MM.1S (cell line): Measurements from ENCODE around the gene PAX7.

Source experiments
- DNase-seq: peaks from one replicate; pipeline ENCODE4 v3.0.0-alpha.2; 2015
- H2AFZ ChIP-seq: fragments of 300-600 bp; sonication (generic); 2 replicates; pipeline ENCODE4 v1.6.0; 2016; ENCODE audit warnings: antibody characterized with exemption, low read length
- H3F3A ChIP-seq: fragments of 300-600 bp; sonication (generic); 2 replicates; pipeline ENCODE4 v1.6.1; 2016; ENCODE audit warnings: mild to moderate bottlenecking, antibody characterized with exemption, low read length, moderate library complexity, mixed read lengths; ENCODE audit not compliant: insufficient read depth
- H3K27ac ChIP-seq: fragments of 300-600 bp; sonication (generic); 2 replicates; pipeline ENCODE4 v1.5.1; 2016; ENCODE audit warnings: mild to moderate bottlenecking, low read length
- H3K27me3 ChIP-seq: fragments of 300-600 bp; sonication (generic); replicated peaks from 2 replicates; pipeline ENCODE4 v1.6.0; 2016; ENCODE audit warnings: low read length; ENCODE audit not compliant: insufficient read depth
- H3K36me3 ChIP-seq: fragments of 300-600 bp; sonication (generic); replicated peaks from 2 replicates; pipeline ENCODE4 v1.6.1; 2016; ENCODE audit warnings: mild to moderate bottlenecking, low read length, mixed read lengths; ENCODE audit not compliant: insufficient read depth
- H3K4me1 ChIP-seq: fragments of 300-600 bp; sonication (generic); 2 replicates; pipeline ENCODE4 v1.6.1; 2016; ENCODE audit warnings: low read length, mixed read lengths
- H3K4me2 ChIP-seq: fragments of 300-600 bp; sonication (generic); 2 replicates; pipeline ENCODE4 v1.6.0; 2016; ENCODE audit warnings: low read depth, low read length
- H3K4me3 ChIP-seq: fragments of 300-600 bp; sonication (generic); 2 replicates; pipeline ENCODE4 v1.5.1; 2016; ENCODE audit warnings: low read length, mixed read lengths
- H3K79me2 ChIP-seq: fragments of 300-600 bp; sonication (generic); 2 replicates; pipeline ENCODE4 v1.6.1; 2016; ENCODE audit warnings: mixed run types, low read length, mixed read lengths
- H3K9ac ChIP-seq: fragments of 300-600 bp; sonication (generic); 2 replicates; pipeline ENCODE4 v1.6.1; 2016; ENCODE audit warnings: low read length, mixed read lengths
- H3K9me2 ChIP-seq: fragments of 300-600 bp; sonication (generic); replicated peaks from 2 replicates; pipeline ENCODE4 v1.6.1; 2016; ENCODE audit warnings: mild to moderate bottlenecking, low read length, mixed read lengths; ENCODE audit not compliant: insufficient read depth
- H3K9me3 ChIP-seq: fragments of 300-600 bp; sonication (generic); replicated peaks from 2 replicates; pipeline ENCODE4 v1.6.1; 2016; ENCODE audit warnings: mild to moderate bottlenecking, low read length, mixed read lengths; ENCODE audit not compliant: insufficient read depth
- H4K20me1 ChIP-seq: fragments of 300-600 bp; sonication (generic); 2 replicates; pipeline ENCODE4 v1.6.1; 2016; ENCODE audit warnings: mild to moderate bottlenecking, low read length, moderate library complexity, mixed read lengths; ENCODE audit not compliant: insufficient read depth
- CTCF ChIP-seq: fragments of 300-600 bp; sonication (generic); IDR thresholded peaks from 2 replicates; pipeline ENCODE4 v1.5.1; 2016; ENCODE audit warnings: antibody characterized with exemption, low read length, mixed read lengths
- EZH2 ChIP-seq: fragments of 300-600 bp; sonication (generic); optimal IDR thresholded peaks from 2 replicates; pipeline ENCODE3; 2017; ENCODE audit warnings: low read depth, mild to moderate bottlenecking, antibody characterized with exemption, low read length, mixed read lengths
- EZH2phosphoT487 ChIP-seq: fragments of 300-600 bp; sonication (generic); IDR thresholded peaks from 2 replicates; pipeline ENCODE4 v1.6.1; 2018; ENCODE audit warnings: antibody characterized with exemption, low read length

The PAX7 gene

GRCh38 chr1:18644973-18645746 is 14.5 kb downstream of the PAX7 start:
- H3K79me2 ChIP-seq: no peaks in the 10 kb centered on the region
- TF ChIP-seq EZH2phosphoT487 (no peak), CTCF (no peak), EZH2 (no peak)
- H3K36me3 ChIP-seq: no peaks in the 10 kb centered on the region
- no peak for DNase-seq
- H3K4me3 ChIP-seq: no peak overlapping the region
- H2AFZ ChIP-seq: no peak overlapping the region
- no peak overlapping the region for H3K9ac ChIP-seq
- no peaks in the 10 kb centered on the region for H3K9me3 ChIP-seq
- H3K4me1 ChIP-seq: no peaks in the 10 kb centered on the region
- H3K27me3 ChIP-seq: peaks cover 94% of the 10 kb centered on the region
- H3K4me2 ChIP-seq: no peak overlapping the region
- H3K27ac ChIP-seq: no peak overlapping the region
- H3F3A ChIP-seq: no peaks in the 10 kb centered on the region
- no peaks in the 10 kb centered on the region for H4K20me1 ChIP-seq
- no peaks in the 10 kb centered on the region for H3K9me2 ChIP-seq

GRCh38 chr1:18645747-18646090 is 15.1 kb downstream of the PAX7 start:
- no peak overlapping the region for H3K9ac ChIP-seq
- no peak for DNase-seq
- H3K4me2 ChIP-seq: no peak overlapping the region
- H3K9me2 ChIP-seq: no peaks in the 10 kb centered on the region
- no peaks in the 10 kb centered on the region for H3F3A ChIP-seq
- no peak overlapping the region for H3K4me3 ChIP-seq
- no peaks in the 10 kb centered on the region for H3K4me1 ChIP-seq
- no peak for TF ChIP-seq EZH2
- no peak for TF ChIP-seq EZH2phosphoT487
- no peak for TF ChIP-seq CTCF
- no peak overlapping the region for H3K27ac ChIP-seq
- H2AFZ ChIP-seq: no peak overlapping the region
- H3K36me3 ChIP-seq: no peaks in the 10 kb centered on the region
- no peaks in the 10 kb centered on the region for H3K9me3 ChIP-seq
- peaks cover 95% of the 10 kb centered on the region for H3K27me3 ChIP-seq
- no peaks in the 10 kb centered on the region for H4K20me1 ChIP-seq
- H3K79me2 ChIP-seq: no peaks in the 10 kb centered on the region

GRCh38 chr1:18646091-18646785 is 15.6 kb downstream of the PAX7 start:
- Histone ChIP-seq H3K9me2 (no peaks in the 10 kb centered on the region), H4K20me1 (no peaks in the 10 kb centered on the region), H3K36me3 (no peaks in the 10 kb centered on the region), H3K4me1 (no peaks in the 10 kb centered on the region), H3K27me3 (peaks cover 95% of the 10 kb centered on the region), H3K27ac (no peak overlapping the region), H2AFZ (no peak overlapping the region), H3F3A (no peaks in the 10 kb centered on the region), H3K79me2 (no peaks in the 10 kb centered on the region), H3K9ac (no peak overlapping the region), H3K4me2 (no peak overlapping the region), H3K9me3 (no peaks in the 10 kb centered on the region), H3K4me3 (no peak overlapping the region)
- no peak for DNase-seq
- TF ChIP-seq EZH2phosphoT487 (no peak), CTCF (no peak), EZH2 (peak; percentile 80)
